Astrocyte of the spinal cord (primary cell): ENCODE measurements around the gene AXL.

ENCODE experiments used
- DNase-seq: peaks from one replicate; pipeline ENCODE4 v3.0.0; 2011; ENCODE audit warnings: low read depth, low spot score
- H3K4me3 ChIP-seq: 2 replicates; pipeline ENCODE4 v1.5.1; 2011; ENCODE audit warnings: low read depth, mild to moderate bottlenecking, low read length, moderate library complexity
- CTCF ChIP-seq: IDR thresholded peaks from 2 replicates; pipeline ENCODE4 v1.5.1; 2012; ENCODE audit warnings: low read depth, mild to moderate bottlenecking, low read length, inconsistent platforms
- in situ Hi-C: cut with HindIII; loops from 2 replicates; pipeline ENCODE4 v1.10.0; 2017; ENCODE audit warnings: low sequenced_read_pairs

AXL gene

GRCh38 chr19:41241859-41242258, 22.8 kb downstream of the AXL start:
- no peak for TF ChIP-seq CTCF
- H3K4me3 ChIP-seq = no peak overlapping the region
- no peak for DNase-seq
- in situ Hi-C loops = no loop called here

GRCh38 chr19:41244117-41244516, 25.1 kb downstream of the AXL start:
- TF ChIP-seq CTCF = no peak

GRCh38 chr19:41245843-41246242, 26.8 kb downstream of the AXL start:
- TF ChIP-seq CTCF = no peak
- no peak for DNase-seq
- H3K4me3 ChIP-seq = no peak overlapping the region
- in situ Hi-C loops = no loop called here

More at GRCh38 chr19:41244117-41244516, 25.1 kb downstream of the AXL start:
- in situ Hi-C loops = no loop called here
- H3K4me3 ChIP-seq = no peak overlapping the region
- DNase-seq = no peak

GRCh38 chr19:41248895-41249294, 29.9 kb downstream of the AXL start:
- DNase-seq = no peak
- in situ Hi-C loops = no loop called here
- H3K4me3 ChIP-seq = no peak overlapping the region
- TF ChIP-seq CTCF = no peak

- TF ChIP-seq CTCF = no peak
- DNase-seq = no peak
- no peak overlapping the region for H3K4me3 ChIP-seq
- in situ Hi-C loops = no loop called here
Measured at GRCh38 chr19:41249707-41250423, 30.8 kb downstream of the AXL start.

- TF ChIP-seq CTCF = no peak
- in situ Hi-C loops = no loop called here
- no peak for DNase-seq
- no peak overlapping the region for H3K4me3 ChIP-seq
Measured at GRCh38 chr19:41253660-41254059, 34.6 kb downstream of the AXL start.
